Measurements from ENCODE around the gene SORCS3. TPM values are rescaled to one million over a fixed set of nuclear protein-coding genes. Genes with fewer than 3 reads are reported as not detected.

The SORCS3 gene
- total RNA-seq (2021) (0.94 to 1.3 TPM (median 1.3 TPM) in 3 replicates), Bru-seq, nascent RNA (percentile 47 among the genes with signal in this experiment)
- long read RNA-seq, experiment 1, partial matches to known transcripts: 0 of 1 reads
- long read RNA-seq, experiment 1, other reads (novel, unspliced or antisense): 1 of 1 reads
- long read RNA-seq, experiment 2, partial matches to known transcripts: 2 of 3 reads
- long read RNA-seq, experiment 2, other reads (novel, unspliced or antisense): 1 of 3 reads
- long read RNA-seq, experiment 3: 0 reads

- DNase-seq (ENCODE audit: low spot score) (peak; percentile 56), ATAC-seq (peak; percentile 1; the same call in 1 of the 2 replicates)
- H3K27ac Mint-ChIP-seq: no peak within 1 kb of the TSS
- no peaks in the 10 kb centered on the region for H3K9me3 Mint-ChIP-seq
- peaks cover 15% of the 10 kb centered on the region for H3K4me1 Mint-ChIP-seq
- ChIA-PET POLR2A (no interaction called here), CTCF (interaction anchor here (0.6 to 0.8 kb wide), 2 partner anchors 19 to 283 kb away, joined by 3 read pairs; no protein-coding TSS in a partner anchor)
- H3K27me3 Mint-ChIP-seq (ENCODE audit: low read depth): peaks cover 93% of the 10 kb centered on the region
- H3K36me3 Mint-ChIP-seq: no peaks in the 10 kb centered on the region
- TF ChIP-seq ZNF671 (CRISPR knock-in tag; IDR thresholded peaks at IDR 0.05) (no peak), CREM (CRISPR knock-in tag; IDR thresholded peaks at IDR 0.05) (peak; percentile 39; the same call in 1 of the 2 replicates), HMGXB4 (CRISPR knock-in tag; IDR thresholded peaks at IDR 0.05) (peak; percentile 67), CTCF (IDR thresholded peaks at IDR 0.05) (no peak), ZNF423 (CRISPR knock-in tag; IDR thresholded peaks at IDR 0.05) (peak; percentile 58), MXD4 (CRISPR knock-in tag; IDR thresholded peaks at IDR 0.05; ENCODE audit: borderline replicate concordance) (no peak), ZNF396 (CRISPR knock-in tag; IDR thresholded peaks at IDR 0.05; ENCODE audit: borderline replicate concordance) (no peak), ZNF121 (CRISPR knock-in tag; IDR thresholded peaks at IDR 0.05) (no peak), ERG (CRISPR knock-in tag; IDR thresholded peaks at IDR 0.05) (no peak), NFATC4 (CRISPR knock-in tag; IDR thresholded peaks at IDR 0.05) (no peak), FOXP4 (CRISPR knock-in tag; IDR thresholded peaks at IDR 0.05) (no peak)
- peak within 1 kb of the TSS; percentile 76 for H3K4me3 Mint-ChIP-seq
These were observed at the start of gene SORCS3 for GRCh38 chr10:104641187-104641936. TSS of gene SORCS3 (plus strand) at chr10:104641290.

GRCh38 chr10:104591441-104591840, 49.6 kb upstream of the SORCS3 start:
- H3K36me3 Mint-ChIP-seq: no peaks in the 10 kb centered on the region
- H3K27ac Mint-ChIP-seq: no peak overlapping the region
- peaks cover 9% of the 10 kb centered on the region for H3K4me1 Mint-ChIP-seq
- no peak for ATAC-seq
- POLR2A ChIA-PET: no interaction called here
- CTCF ChIA-PET: interaction anchor here (0.8 to 1.2 kb wide), 4 partner anchors 11 to 238 kb away, joined by 4 to 6 read pairs (median 4); partner anchors contain the start of gene CFAP58
- H3K4me3 Mint-ChIP-seq: no peak overlapping the region
- no peaks in the 10 kb centered on the region for H3K27me3 Mint-ChIP-seq (ENCODE audit: low read depth)
- no peak for DNase-seq (ENCODE audit: low spot score)
- H3K9me3 Mint-ChIP-seq: no peaks in the 10 kb centered on the region
- TF ChIP-seq EMX1 (CRISPR knock-in tag; IDR thresholded peaks at IDR 0.05) (no peak), ZNF425 (CRISPR knock-in tag; conservative IDR thresholded peaks at IDR 0.05) (no peak), NR2C2 (CRISPR knock-in tag; IDR thresholded peaks at IDR 0.05) (no peak), SMAD3 (CRISPR knock-in tag; IDR thresholded peaks at IDR 0.05; ENCODE audit: borderline replicate concordance) (no peak), ZNF317 (CRISPR knock-in tag; IDR thresholded peaks at IDR 0.05; ENCODE audit: borderline replicate concordance, low read depth) (no peak), ZNF423 (CRISPR knock-in tag; IDR thresholded peaks at IDR 0.05) (no peak), NFE2L1 (CRISPR knock-in tag; IDR thresholded peaks at IDR 0.05) (no peak), JAZF1 (CRISPR knock-in tag; IDR thresholded peaks at IDR 0.05) (no peak), ZNF671 (CRISPR knock-in tag; IDR thresholded peaks at IDR 0.05) (no peak), AR (CRISPR knock-in tag; IDR thresholded peaks at IDR 0.05) (no peak), E2F5 (CRISPR knock-in tag; IDR thresholded peaks at IDR 0.05) (no peak)

All from WTC11 (cell line).